ENCODE data around the gene DDX55. TPM values are rescaled to one million over a fixed set of nuclear protein-coding genes. Genes with fewer than 3 reads are reported as not detected.

DDX55 gene
- total and polyA plus RNA-seq, 2 experiments from 2014 or later: 39.8 to 53.3 TPM

GRCh38 chr12:123580772-123581171, 21.1 kb upstream of the DDX55 start (continued):
- TF ChIP-seq ZNF462 (CRISPR knock-in tag; IDR thresholded peaks at IDR 0.05): no peak

GRCh38 chr12:123591702-123592481, 10.0 kb upstream of the DDX55 start:
- H2AFZ ChIP-seq: no peak overlapping the region
- H3K4me3 Mint-ChIP-seq: no peak overlapping the region
- H3K9me3 Mint-ChIP-seq: no peaks in the 10 kb centered on the region
- H3K27me3 Mint-ChIP-seq (ENCODE audit: insufficient read depth, low read depth, poor library complexity): peaks cover 2% of the 10 kb centered on the region
- peaks cover 56% of the 10 kb centered on the region for H4K20me1 ChIP-seq (replicated peaks; ENCODE audit: insufficient read depth)
- 0 out of 2 replicates have a peak, but pooled peaks cover 3% of the 10 kb centered on the region for H3F3A ChIP-seq (replicated peaks; ENCODE audit: low read depth)
- no peaks in the 10 kb centered on the region for H3K4me1 Mint-ChIP-seq
- H3K36me3 Mint-ChIP-seq (ENCODE audit: low read depth): peaks cover 69% of the 10 kb centered on the region
- no peak overlapping the region for H3K27ac Mint-ChIP-seq
- H3K4me3 ChIP-seq: no peak overlapping the region
- no peaks in the 10 kb centered on the region for H3K9me2 ChIP-seq (ENCODE audit: insufficient read depth)
- H3K4me1 ChIP-seq (ENCODE audit: insufficient read depth): no peaks in the 10 kb centered on the region
- peaks cover 70% of the 10 kb centered on the region for H3K36me3 ChIP-seq (ENCODE audit: insufficient read depth)
- DNase-seq (ENCODE audit: low spot score): no peak
- H3K27me3 ChIP-seq (ENCODE audit: insufficient read depth): no peaks in the 10 kb centered on the region
- no peak overlapping the region for H3K27ac ChIP-seq (ENCODE audit: low read depth)
- TF ChIP-seq JUNB (IDR thresholded peaks at IDR 0.05; ENCODE audit: unreplicated experiment): no peak
- TF ChIP-seq ZNF331 (CRISPR knock-in tag; IDR thresholded peaks at IDR 0.05; ENCODE audit: low read depth): no peak
- TF ChIP-seq POLR2AphosphoS5 (IDR thresholded peaks at IDR 0.05; ENCODE audit: low read depth): no peak
- TF ChIP-seq NANOG (IDR thresholded peaks at IDR 0.05; ENCODE audit: borderline replicate concordance): no peak
- TF ChIP-seq EZH2 (IDR thresholded peaks at IDR 0.05; ENCODE audit: low read depth, unreplicated experiment): no peak
- TF ChIP-seq CTCF (conservative IDR thresholded peaks at IDR 0.05; ENCODE audit: low read depth in 2 of 2): no peak
- no peak for TF ChIP-seq EZH2phosphoT487 (IDR thresholded peaks at IDR 0.05; ENCODE audit: unreplicated experiment)
- TF ChIP-seq CREB1 (CRISPR knock-in tag; IDR thresholded peaks at IDR 0.05; ENCODE audit: low read depth): no peak
- no peak overlapping the region for H3K4me2 ChIP-seq
- H3K79me2 ChIP-seq (replicated peaks; ENCODE audit: insufficient read depth): peaks cover 86% of the 10 kb centered on the region
- ATAC-seq: no peak

All from GM23338 (cell line).